Fibroblast of pulmonary artery (primary cell): ENCODE data around the gene SPDYC.

Experiments used
- DNase-seq: peaks from one replicate; pipeline ENCODE4 v3.0.0-alpha.2; 2010; ENCODE audit warnings: low read depth
- H3K4me3 ChIP-seq: replicated peaks from 2 replicates; pipeline ENCODE4 v1.5.1; 2011; ENCODE audit warnings: low read depth, mild to moderate bottlenecking, control low read depth, low read length, moderate library complexity
- CTCF ChIP-seq: IDR thresholded peaks from 2 replicates; pipeline ENCODE4 v1.5.1; 2011; ENCODE audit warnings: mild to moderate bottlenecking, control low read depth, low read length, inconsistent platforms; ENCODE audit errors: missing control alignments

Gene SPDYC

GRCh38 chr11:65219930-65220213 lies 49.8 kb downstream of the SPDYC start:
- no peak for TF ChIP-seq CTCF
- DNase-seq = no peak

GRCh38 chr11:65221026-65221425 lies 51.0 kb downstream of the SPDYC start:
- no peak overlapping the region for H3K4me3 ChIP-seq
- no peak for DNase-seq
- TF ChIP-seq CTCF = no peak

More at GRCh38 chr11:65219930-65220213, 49.8 kb downstream of the SPDYC start:
- H3K4me3 ChIP-seq = no peak overlapping the region
